ENCODE data around the gene ATN1.

DNA sequence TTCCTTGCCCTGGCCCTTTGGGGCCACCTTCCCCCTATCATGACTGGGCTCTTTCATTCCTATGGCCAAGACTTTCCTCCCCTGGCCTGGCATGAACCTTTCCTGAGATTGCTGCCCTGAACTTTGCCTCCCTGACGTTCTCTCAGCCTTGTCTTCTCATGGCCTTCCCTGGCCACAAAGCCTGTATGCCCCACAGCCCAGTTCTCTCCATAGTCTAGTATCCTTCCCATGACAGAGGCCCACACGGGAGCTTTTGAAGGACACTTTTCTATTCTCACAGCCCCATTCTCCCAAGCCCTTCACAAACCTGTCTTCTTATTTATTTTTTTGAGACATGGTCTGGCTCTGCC is 11.4 kb downstream of the ATN1 start:
- TF ChIP-seq, protein P1, sequence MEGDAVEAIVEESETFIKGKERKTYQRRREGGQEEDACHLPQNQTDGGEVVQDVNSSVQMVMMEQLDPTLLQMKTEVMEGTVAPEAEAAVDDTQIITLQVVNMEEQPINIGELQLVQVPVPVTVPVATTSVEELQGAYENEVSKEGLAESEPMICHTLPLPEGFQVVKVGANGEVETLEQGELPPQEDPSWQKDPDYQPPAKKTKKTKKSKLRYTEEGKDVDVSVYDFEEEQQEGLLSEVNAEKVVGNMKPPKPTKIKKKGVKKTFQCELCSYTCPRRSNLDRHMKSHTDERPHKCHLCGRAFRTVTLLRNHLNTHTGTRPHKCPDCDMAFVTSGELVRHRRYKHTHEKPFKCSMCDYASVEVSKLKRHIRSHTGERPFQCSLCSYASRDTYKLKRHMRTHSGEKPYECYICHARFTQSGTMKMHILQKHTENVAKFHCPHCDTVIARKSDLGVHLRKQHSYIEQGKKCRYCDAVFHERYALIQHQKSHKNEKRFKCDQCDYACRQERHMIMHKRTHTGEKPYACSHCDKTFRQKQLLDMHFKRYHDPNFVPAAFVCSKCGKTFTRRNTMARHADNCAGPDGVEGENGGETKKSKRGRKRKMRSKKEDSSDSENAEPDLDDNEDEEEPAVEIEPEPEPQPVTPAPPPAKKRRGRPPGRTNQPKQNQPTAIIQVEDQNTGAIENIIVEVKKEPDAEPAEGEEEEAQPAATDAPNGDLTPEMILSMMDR (IDR thresholded peaks at IDR 0.05) = no peak
- TF ChIP-seq POLR2A (IDR thresholded peaks at IDR 0.05) = no peak
